ENCODE results near the gene LCTL.

LCTL gene, protein sequence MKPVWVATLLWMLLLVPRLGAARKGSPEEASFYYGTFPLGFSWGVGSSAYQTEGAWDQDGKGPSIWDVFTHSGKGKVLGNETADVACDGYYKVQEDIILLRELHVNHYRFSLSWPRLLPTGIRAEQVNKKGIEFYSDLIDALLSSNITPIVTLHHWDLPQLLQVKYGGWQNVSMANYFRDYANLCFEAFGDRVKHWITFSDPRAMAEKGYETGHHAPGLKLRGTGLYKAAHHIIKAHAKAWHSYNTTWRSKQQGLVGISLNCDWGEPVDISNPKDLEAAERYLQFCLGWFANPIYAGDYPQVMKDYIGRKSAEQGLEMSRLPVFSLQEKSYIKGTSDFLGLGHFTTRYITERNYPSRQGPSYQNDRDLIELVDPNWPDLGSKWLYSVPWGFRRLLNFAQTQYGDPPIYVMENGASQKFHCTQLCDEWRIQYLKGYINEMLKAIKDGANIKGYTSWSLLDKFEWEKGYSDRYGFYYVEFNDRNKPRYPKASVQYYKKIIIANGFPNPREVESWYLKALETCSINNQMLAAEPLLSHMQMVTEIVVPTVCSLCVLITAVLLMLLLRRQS

DNA sequence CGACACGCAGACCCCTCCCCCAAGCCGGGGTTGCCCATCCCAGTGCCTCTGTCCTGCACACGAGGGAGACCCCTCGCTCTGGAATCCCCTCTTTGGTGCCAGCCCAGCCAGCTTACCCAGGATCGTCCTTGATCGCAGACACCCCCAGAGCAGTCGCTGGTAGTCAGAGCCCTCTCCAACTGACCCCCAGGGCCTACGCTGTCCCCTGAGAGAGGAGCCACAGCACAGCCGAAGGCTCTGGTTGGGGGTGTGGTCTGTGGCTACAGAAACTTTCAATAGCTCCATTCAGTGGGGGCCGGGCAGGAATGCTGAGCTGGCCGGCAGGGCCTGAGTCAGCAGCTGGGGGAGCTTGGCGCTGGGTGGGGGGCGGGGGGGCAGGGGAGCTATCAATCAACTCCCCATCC is at the start of gene LCTL:
Gene LCTL, minus strand, starts transcription at position 258 of the 404 bp plus-strand sequence. CDS start 633 bp downstream, outside the sequence.
- DNase-seq (ENCODE audit: low spot score) = no peak

DNA sequence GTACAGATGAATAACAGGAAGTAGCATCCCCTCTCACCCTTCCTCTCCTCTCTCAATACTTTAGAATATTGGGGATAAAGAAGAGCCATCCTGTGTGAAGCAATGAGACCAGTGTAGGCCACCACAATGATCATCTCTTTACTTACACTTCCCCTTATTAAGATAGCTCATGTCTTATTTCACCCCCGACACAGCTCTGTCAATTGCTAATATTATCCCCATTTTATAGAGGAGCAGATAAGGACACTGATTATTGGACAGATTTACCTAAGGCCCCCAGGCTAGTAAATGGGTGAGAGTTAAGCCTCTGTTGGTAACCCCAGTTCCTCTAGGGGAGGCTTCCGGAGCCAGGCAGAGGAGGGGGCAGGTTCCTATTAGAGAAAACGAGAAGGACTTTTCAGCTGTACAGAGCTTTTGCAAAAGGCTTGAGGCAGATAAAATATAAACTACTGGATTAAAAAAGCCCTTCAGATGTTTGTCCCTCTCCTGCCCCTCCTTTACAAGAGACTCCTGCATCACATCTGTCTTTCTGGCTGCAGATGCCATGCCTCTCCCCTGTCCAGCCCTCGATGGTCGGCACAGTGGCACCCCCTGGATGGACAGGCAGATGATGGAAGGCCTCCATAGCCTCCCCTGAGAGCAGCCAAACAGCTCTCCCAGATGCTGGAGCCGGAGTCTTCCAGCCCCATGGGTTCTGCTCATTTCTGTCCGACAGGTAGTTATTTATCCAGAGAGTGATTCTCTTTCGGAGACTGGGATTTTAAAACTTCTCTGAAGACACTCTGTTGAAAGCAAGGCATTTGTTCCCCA is 49.4 kb upstream of the LCTL start:
- no peak for DNase-seq (ENCODE audit: low spot score)

DNA sequence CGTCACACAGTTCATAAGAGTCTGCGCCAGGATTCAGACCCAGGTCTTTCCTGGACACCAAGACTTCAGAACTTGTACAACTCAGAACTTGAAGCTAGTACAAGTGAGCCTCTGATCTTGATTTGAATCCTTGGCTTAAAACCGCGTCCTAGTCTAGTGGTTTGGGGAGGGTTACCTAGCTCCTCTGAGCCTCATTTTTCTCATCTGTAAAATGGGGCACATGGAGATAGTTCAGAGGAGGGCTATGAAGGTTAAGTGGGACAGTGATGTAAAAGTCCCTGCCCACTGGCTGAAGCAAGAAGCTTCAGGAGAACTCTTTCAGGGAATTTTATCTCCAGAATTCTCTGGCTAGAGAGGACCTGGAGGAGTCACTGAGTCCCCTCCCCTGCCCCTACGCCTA is 48.7 kb upstream of the LCTL start:
- DNase-seq (ENCODE audit: low spot score) = no peak

DNA sequence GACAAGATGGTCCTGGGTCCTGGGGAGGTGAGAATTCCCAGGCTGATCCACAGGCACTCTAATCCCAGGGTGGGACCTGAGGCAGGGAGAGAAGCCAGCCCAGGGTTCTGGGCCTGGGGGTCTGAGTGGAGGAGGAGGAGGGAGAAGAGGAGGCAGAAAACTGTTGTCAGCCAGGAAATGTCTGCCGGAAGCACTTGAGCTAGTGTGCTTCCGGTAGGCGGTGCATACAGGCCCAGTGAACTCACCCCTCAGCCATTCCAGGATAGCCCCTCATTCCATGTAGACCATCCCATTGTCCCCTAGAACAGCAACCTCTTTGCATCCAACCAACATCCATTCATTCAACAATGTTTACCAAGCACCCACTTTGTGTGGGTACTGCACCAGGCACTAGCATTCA is 47.9 kb upstream of the LCTL start:
- DNase-seq (ENCODE audit: low spot score) = no peak

DNA sequence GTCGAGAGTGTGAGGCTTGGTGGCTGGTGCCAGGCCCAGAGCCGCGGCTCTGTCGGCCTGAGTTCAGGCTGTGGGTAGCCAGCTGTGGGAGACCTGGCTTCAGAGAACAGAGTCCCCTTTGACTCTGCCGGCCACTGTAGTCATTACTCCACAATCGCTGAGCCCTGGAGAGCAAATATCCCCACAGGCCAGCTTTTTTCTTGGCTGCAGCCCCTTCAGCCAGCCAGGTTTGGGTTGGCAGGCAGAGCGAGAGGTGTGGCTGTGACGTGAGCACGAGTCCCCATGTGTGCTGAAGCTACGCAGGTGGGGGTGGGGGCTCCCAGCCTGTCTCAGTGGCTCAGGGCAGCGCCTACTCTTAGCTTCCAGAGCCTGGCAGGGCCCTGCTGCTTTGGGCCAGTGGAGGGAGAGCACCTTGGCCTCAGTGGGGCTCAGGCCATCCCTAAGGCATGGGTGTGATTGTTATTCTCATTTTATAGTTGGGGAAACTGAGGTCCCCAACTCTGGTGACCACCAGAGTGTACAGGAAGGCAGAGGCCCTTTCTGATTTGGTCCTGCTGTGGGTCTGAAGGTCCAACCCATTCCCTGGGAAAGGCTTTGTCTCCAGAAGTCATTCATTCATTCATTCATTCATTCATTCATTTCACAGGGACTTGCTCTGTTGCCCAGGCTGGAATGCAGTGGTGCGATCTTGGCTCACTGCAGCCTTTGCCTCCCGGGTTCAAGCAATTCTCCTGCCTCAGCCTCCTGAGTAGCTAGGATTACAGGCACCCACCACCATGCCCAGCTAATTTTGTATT is 45.7 kb upstream of the LCTL start:
- no peak for DNase-seq (ENCODE audit: low spot score)

DNA sequence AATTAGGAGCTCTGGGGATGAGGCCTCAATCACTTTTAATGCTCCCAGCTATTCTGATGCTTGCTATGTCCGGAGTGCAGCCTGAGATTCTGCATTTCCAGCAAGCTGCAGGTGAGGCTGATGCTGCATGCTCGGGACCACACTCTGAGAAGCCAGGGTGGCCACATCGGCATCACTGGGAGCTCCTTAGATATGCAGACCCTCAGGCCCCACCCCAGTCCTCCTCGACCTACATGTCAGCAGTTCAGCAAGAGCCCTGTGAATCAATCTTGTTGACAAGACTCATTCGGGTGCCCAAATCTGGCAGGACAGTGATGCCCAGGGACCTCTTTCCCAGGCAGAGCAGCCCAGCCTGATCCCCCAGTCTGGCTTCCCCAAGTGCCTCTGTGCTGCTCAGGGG is 44.1 kb upstream of the LCTL start:
- DNase-seq (ENCODE audit: low spot score) = no peak

DNA sequence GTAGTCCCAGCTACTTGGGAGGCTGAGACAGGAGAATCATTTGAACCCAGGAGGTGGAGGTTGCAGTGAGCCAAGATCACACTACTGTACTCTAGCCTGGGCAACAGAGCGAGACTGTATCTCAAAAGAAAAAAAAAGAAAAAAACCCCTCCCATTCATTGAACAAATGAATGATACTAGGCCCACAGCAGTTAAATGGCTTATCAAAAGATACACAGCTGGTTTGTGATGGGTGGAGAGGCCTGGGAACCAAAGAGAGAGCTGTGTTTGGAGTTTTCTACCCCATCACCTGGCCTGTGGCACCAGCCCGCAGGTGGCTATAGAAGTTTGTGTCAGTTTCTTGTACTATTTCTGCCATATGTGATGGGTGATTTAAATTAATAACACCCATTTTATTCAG is 43.1 kb upstream of the LCTL start:
- no peak for DNase-seq (ENCODE audit: low spot score)

DNA sequence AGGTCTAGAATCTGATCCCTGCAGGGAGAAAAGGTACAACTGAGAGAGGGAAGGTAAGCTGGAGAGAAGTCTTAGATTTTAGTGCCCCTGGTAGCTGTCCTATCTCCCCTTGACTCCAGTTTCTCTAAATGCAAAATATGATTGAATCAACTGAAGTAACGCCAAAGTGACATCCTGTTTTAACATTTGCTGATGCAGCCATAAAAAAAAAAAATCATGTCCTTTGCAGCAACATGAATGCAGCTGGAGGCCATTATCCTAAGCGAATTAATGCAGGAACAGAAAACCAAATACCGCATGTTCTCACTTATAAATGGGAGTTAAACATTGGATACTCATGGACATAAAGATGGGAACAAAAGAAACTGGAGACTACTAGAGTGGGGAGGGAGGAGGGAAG is 42.4 kb upstream of the LCTL start:
- no peak for DNase-seq (ENCODE audit: low spot score)

DNA sequence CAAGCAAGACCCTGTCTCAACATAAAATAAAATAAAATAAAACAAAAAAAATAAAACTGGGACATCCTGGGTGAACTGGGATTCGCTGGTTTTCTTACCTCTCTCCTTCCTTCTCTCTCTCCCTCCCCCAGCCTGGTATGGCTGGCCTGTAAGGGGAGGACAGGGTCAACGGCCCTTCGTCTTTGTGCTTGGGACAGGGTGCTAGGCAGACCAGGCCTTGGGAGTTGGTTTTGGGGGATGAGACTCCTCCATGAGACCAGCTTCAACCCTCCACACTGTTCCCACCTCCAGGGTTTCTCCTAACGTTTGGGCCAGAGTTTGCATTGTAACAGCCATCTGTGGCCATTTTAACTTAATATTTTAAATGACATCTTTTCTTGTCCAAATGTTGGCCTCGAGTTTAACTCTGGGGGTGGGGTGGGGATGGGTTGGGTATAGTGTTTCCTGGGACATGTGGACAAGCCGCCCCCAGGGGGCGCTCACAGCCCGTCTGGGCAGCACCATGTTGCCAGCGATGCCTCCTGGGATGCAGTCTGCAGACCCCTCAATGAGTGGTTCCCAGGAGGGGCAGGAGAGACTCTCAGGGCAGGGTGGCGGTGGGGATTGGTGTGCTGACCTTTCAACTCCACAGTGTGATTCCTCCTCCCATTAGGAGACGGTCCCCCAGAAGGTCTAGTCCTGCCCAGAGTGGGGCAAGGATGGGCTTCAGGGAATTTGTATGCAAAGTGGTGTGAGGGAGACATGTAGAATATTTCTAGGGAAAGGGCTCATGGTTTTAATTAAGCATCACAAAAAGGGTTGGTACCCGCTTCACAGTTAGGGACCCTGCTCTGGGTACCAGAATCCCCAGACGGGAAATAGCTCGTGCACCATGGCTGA is 37.7 kb upstream of the LCTL start:
- DNase-seq (ENCODE audit: low spot score) = peak; percentile 44

DNA sequence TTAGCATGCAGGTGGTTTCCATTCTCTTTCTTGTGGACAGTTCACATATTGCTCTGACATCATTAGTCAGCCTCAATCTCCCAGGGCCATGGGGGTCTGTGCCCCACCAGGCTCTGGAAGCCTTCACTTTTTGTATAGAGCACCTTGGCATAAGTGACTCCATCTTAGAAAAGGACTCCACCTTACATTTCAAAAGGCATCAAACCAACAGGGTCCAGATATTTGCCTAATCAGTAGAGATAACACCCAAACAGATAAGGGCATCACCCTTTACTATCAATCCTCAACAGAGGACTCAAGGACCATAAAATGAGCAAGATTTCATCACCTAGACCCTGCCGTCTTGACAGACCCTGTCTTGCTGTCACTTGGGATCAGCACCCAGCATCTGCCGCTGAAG is 35.7 kb upstream of the LCTL start:
- DNase-seq (ENCODE audit: low spot score) = no peak

DNA sequence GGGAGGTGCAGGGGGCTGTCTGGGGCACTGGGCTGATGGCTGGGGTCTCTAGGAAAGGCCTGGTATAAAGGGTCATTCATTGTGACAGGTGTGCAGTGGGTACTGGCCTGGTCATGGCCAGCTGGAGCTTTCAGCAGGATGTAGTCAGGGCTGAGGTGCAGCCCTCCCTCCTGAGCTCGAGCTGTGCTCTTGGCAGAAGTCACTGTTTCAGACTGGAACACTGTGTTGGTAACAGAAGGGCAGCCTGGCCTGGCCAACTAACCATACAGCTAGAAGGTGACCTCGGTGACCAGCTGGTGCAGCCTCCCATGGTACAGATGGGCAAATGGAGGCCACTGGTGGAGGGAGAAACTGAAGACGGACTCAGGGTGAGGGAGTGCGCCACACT is 34.4 kb upstream of the LCTL start:
- no peak for DNase-seq (ENCODE audit: low spot score)

DNA sequence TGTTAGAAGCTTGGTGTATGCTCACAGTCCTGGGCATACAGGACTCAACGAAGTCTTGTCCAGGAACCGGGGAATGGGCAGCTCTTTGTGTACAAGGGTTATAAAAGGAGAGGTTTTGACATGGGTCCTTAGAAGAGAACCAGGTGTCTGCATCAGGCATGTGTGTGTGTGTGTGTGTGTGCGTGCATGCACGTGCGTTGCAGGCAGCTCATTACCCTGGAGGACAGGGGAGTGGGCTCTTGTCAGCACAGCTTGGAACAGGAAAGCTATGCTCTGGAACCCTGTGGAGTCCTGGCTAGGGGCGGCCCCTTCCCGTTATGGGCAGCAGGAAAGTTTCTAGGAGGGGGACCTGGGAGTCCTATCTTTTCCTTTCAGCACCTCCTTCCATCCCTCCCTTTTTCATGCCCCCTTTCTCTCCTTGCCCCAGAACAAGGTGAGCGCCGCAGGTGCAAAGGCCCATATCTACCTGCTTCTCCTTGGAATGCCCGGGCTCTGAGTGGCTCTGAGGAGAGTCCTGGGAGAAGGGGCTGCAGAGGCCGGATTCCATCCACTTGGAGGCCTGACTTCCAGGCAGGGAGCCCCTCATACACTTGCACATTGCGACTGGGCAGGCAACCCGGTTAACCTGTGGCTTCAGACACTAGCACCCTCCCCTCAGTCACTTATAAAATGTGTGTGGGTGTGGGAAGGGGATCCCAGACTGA is 33.9 kb upstream of the LCTL start:
- DNase-seq (ENCODE audit: low spot score) = no peak

DNA sequence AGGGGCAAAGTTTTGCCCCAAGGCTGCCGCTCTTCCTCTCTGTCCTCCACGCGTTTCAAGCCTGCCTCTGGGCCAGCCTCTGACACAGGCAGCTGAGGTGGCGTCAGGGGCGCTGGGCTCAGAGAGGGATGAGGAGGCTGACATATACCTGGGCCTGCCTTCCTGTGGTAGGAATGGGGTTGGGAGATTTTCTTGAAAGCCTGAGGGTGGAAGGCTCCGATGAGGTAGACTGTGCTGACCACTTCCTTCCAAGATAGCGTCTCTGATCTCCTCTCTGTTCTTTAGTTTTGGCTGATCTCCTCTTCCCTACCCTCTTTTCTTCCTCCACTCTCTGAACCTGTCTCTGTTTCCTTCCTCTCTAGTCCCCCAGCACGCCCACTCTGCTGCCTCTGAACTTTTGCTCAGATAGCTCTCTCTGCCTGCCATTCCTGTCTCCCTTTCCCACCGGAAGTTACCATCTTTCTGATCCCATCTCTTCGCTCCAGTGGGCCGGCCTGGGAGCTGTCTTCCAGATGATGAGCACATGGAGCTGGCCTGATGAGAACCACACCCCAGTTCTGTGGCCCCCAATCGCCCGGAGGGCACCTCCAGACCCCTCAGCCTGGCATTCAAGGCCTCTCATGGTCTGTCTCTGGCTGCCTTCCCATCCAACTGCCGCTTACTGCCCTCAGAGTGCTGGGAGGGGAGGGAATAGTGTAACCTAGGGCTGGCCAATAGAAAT is 32.5 kb upstream of the LCTL start:
- no peak for DNase-seq (ENCODE audit: low spot score)

DNA sequence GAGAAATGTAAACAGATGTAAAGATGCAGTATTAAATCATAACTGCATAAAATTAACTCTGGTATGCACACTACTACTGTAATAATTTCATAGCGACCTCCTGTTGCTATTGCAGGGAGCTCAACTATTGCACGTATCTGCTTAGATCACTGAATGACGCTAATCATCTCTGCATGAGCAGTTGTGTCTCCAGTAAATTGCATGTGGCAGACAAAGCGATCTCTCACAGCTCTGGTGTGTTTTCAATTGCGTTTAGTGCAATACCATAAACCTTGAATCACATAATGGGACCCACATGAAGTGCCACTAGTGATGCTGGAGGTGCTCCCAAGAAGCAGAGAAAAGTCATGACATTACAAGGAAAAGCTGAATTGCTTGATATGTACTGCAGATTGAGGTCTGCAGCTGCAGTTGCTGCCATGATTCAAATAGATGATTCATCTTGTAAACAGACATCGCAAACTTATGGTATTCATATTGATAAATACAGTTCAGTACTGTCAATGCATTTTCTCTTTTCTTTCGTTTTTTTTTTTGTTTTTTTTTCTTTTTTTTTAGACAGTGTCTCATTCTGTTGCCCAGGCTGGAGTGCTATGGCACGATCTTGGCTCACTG is 30.2 kb upstream of the LCTL start:
- no peak for DNase-seq (ENCODE audit: low spot score)

DNA sequence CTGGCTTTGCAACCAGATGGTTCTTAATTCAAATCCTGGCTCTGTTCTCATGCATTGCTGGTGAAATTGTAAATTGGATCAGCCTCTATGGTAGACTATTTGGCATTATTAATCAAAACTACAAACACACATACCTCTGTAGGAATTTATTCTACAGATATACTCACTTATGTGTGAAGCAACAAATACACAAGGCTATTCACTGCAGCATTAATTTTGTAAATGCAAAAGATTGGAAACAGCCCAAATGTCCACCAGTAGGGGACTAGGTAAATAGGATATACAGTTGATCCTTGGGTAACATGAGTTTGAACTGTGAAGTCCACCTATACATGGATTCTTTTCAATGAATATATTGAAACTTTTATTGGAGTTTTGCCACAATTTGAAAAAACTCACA is 29.5 kb upstream of the LCTL start:
- DNase-seq (ENCODE audit: low spot score) = no peak

DNA sequence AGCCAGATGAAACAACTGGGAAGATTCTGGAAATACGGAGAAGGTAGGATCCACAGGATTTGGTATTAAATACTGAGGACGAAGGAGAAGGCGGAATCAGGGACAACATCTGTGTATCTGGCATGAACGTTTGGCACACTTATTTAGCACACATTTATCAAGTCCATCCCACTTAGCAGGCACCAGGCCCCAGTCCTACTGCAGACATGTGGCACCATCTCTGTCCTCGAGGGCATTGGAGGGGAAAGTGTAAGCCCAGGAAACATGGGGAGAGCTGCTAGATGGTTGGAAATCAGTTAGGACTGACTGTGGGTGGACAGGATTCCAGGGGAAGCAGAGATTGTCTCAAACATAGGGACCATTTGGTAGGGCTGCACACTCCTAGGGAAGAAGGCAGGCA is 29.0 kb upstream of the LCTL start:
- no peak for DNase-seq (ENCODE audit: low spot score)

DNA sequence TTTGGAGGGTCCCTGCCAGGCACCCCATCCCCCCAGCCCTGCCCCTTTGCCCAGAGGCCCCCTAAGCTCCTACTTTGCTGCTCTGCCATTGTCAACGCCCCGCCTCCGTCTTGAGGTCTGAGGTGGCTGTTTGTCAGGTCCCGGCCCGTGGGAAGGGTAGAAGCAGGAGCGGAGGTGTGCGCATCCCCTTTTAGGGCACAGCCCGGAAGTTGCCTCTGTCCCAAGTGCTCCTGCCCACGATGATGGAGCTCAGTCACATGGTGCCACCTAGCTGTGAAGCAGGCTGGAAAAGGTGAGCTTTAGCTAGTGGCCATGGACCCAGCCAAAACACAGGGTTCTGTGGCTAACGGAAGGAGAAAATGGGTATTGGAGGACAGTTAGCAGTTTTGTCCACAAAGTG is 28.5 kb upstream of the LCTL start:
- no peak for DNase-seq (ENCODE audit: low spot score)

DNA sequence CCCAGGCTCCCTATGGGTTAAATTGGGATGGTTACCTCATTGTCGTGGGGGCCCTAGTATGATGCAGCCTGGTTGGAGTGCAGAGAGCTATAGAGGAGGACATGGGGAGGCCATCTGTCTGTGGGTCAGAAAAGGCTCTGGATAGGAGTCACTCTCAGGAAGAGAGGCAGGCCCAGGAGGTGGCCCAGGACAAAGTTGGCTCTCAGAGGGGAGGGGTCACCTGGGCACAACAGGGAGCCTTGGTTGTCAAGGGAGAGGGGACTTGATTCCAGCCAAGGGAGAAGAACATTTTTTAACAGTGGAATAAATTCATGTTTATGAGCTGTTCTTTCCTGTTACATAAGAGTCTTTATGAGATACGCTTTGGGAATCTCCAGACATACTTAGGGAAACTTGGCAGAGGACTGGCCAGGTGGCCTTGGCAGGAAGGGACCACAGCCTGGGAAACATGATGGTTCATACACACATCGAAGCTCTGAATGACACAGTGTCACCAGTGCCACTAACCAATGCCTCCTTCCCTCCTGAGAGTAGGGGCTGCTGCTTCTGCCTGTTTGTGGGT is 27.5 kb upstream of the LCTL start:
- no peak for DNase-seq (ENCODE audit: low spot score)

DNA sequence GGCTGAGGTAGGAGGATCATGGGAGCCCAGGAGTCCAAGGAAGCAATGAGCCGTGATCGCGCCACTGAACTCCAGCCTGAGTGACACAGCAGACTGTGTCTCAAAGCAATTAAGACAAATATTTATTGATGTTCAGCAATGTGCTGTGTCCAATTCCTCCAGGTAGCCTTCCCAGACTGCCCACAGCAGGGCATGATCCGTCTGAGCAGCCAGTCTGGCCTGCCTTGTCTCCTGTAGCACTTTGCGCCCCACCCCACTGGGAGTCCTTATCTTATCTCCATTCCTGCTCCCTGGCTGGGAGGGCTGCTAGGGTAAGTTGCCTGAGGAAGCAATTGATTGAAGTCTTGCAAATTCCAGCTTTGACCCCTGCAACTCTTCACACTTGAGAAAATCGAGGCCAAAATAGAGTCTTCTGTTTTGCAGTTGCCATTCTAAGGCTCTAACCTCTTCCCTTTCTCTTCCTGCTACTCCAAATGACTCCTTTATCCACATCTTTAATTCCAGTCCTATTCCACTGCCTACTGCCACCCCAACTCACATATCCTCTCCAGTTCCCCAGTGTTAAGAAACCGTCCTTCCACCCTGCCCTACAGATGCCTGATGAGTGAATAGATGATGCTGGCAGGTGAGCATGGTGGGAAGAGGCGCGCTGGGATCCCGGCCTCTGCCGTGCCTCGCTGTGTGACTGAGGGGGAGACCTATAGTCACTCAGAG is 26.9 kb upstream of the LCTL start:
- no peak for DNase-seq (ENCODE audit: low spot score)

Data from CD4-positive, alpha-beta T cell treated with Interleukin-2 at 100 ng/mL for 4 hours (primary cell).